ENCODE results near the gene SPDYE4.

- no peak for TF ChIP-seq CTCF (IDR thresholded peaks at IDR 0.05)
- no peak for TF ChIP-seq EZH2 (IDR thresholded peaks at IDR 0.05; ENCODE audit: borderline replicate concordance, insufficient read depth, low read depth, low read length, poor library complexity, severe bottlenecking)
Measured at GRCh38 chr17:8746501-8747236, 11.7 kb downstream of the SPDYE4 start.
